Adrenal gland (tissue), 5 donors: ENCODE results near the gene PARPBP.

Experiments
- POLR2A ChIP-seq, 2 donors: fragments of 450-650 bp; IDR thresholded peaks; one replicate each; pipeline ENCODE4 v1.6.1; 2017; ENCODE audit warnings: antibody characterized with exemption in 2 of 2, mild to moderate bottlenecking in 2 of 2, moderate library complexity in 1 of 2
- TF ChIP-seq, protein P1 (sequence below), 6 experiments: fragments of 450-650 bp in 4 of 6; fragments of 200-600 bp in 2 of 6; sonication (generic) in 1 of 6; IDR thresholded peaks; 1 replicate in 5 of 6; 2 replicates in 1 of 6; pipeline versions ENCODE4 v1.5.1 to v1.8.0; 2016 to 2021; ENCODE audit warnings: antibody characterized with exemption in 6 of 6, mild to moderate bottlenecking in 2 of 6, moderate library complexity in 1 of 6
- donor health status: DM: no; HTN: no; CAD: no.

DNA sequence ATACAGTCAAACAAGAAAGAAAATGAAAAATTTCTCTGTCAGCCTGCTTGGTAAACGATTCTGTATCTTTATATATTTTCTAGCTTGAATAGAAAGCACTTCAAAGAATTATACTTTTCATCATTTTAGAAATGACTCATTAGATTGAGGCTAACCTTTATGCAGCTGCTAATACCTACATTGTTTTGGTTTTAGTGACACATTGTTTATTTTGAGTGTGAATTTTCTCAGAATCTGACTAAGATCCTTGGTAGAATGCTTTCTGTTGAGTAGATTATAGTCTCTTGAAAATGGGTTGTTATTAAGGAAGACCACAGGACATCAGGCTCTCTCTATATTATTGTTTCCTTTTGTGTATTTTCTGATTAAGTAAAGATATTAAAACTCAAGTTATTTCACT lies 77.8 kb downstream of the PARPBP start, which contains the start of gene PMCH:
- TF ChIP-seq, protein P1, sequence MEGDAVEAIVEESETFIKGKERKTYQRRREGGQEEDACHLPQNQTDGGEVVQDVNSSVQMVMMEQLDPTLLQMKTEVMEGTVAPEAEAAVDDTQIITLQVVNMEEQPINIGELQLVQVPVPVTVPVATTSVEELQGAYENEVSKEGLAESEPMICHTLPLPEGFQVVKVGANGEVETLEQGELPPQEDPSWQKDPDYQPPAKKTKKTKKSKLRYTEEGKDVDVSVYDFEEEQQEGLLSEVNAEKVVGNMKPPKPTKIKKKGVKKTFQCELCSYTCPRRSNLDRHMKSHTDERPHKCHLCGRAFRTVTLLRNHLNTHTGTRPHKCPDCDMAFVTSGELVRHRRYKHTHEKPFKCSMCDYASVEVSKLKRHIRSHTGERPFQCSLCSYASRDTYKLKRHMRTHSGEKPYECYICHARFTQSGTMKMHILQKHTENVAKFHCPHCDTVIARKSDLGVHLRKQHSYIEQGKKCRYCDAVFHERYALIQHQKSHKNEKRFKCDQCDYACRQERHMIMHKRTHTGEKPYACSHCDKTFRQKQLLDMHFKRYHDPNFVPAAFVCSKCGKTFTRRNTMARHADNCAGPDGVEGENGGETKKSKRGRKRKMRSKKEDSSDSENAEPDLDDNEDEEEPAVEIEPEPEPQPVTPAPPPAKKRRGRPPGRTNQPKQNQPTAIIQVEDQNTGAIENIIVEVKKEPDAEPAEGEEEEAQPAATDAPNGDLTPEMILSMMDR (IDR thresholded peaks at IDR 0.05), result no peak
- no peak for TF ChIP-seq POLR2A (IDR thresholded peaks at IDR 0.05)
